CD14-positive monocyte (primary cell): ENCODE data around the gene ABCG4. TPM values are rescaled to one million over a fixed set of nuclear protein-coding genes. Genes with fewer than 3 reads are reported as not detected.

Experiments
- DNase-seq, 3 donors: peaks; one replicate each; pipeline ENCODE4 v3.0.0-alpha.2; 2011 to 2022
- H2AFZ ChIP-seq: 2 replicates; pipeline ENCODE4 v1.6.0; 2012; ENCODE audit warnings: mild to moderate bottlenecking, low read depth, low read length, inconsistent platforms; ENCODE audit not compliant: insufficient read depth, poor library complexity, severe bottlenecking
- H3K27ac ChIP-seq, 2 donors: 1 replicate in 1 of 2; 2 replicates in 1 of 2; pipeline ENCODE4 v1.5.1; 2012 to 2013; ENCODE audit warnings: low read length in 2 of 2, control low read depth in 1 of 2, inconsistent platforms in 1 of 2, low read depth in 1 of 2, mild to moderate bottlenecking in 1 of 2
- H3K27me3 ChIP-seq, 2 donors: one replicate each; pipeline versions ENCODE4 v1.6.0 to v1.6.1; 2011 to 2013; ENCODE audit warnings: low read length in 2 of 2; ENCODE audit not compliant: control insufficient read depth in 2 of 2, insufficient read depth in 2 of 2
- H3K36me3 ChIP-seq, 2 donors: replicated peaks in 1 of 2; 1 replicate in 1 of 2; 2 replicates in 1 of 2; pipeline versions ENCODE4 v1.5.1 to v1.6.1; 2012 to 2013; ENCODE audit warnings: low read length in 2 of 2, control low read depth in 1 of 2, inconsistent platforms in 1 of 2, mild to moderate bottlenecking in 1 of 2; ENCODE audit not compliant: insufficient read depth in 2 of 2, control insufficient read depth in 1 of 2
- H3K4me1 ChIP-seq, 2 donors: 1 replicate in 1 of 2; 2 replicates in 1 of 2; pipeline versions ENCODE4 v1.5.1 to v1.6.1; 2012 to 2013; ENCODE audit warnings: low read length in 2 of 2, control low read depth in 1 of 2, inconsistent platforms in 1 of 2, mild to moderate bottlenecking in 1 of 2, moderate library complexity in 1 of 2; ENCODE audit not compliant: insufficient read depth in 2 of 2, control insufficient read depth in 1 of 2
- H3K4me2 ChIP-seq: replicated peaks from 2 replicates; pipeline ENCODE3; 2012; ENCODE audit warnings: low read length, moderate library complexity, mild to moderate bottlenecking; ENCODE audit not compliant: poor library complexity, severe bottlenecking; ENCODE audit errors: extremely low read depth
- H3K4me3 ChIP-seq, 3 experiments: fragments of 200-600 bp in 1 of 3; sonication (generic) in 1 of 3; replicated peaks in 1 of 3; 1 replicate in 2 of 3; 2 replicates in 1 of 3; pipeline ENCODE4 v1.5.1; 2011 to 2013; ENCODE audit warnings: low read length in 3 of 3, mild to moderate bottlenecking in 3 of 3, control low read depth in 2 of 3, low read depth in 2 of 3, inconsistent platforms in 1 of 3, moderate library complexity in 1 of 3
- H3K79me2 ChIP-seq: 2 replicates; pipeline ENCODE4 v1.6.0; 2012; ENCODE audit warnings: mild to moderate bottlenecking, control low read depth, inconsistent platforms, low read length, moderate library complexity; ENCODE audit not compliant: insufficient read depth
- H3K9ac ChIP-seq: 2 replicates; pipeline ENCODE4 v1.6.0; 2017; ENCODE audit warnings: low read length, mild to moderate bottlenecking; ENCODE audit not compliant: insufficient read depth, poor library complexity, severe bottlenecking
- H3K9me3 ChIP-seq, 2 donors: replicated peaks in 1 of 2; 1 replicate in 1 of 2; 2 replicates in 1 of 2; pipeline versions ENCODE4 v1.5.1 to v1.6.1; 2012 to 2013; ENCODE audit warnings: low read length in 2 of 2, control low read depth in 1 of 2; ENCODE audit not compliant: control insufficient read depth in 1 of 2, insufficient read depth in 1 of 2
- H4K20me1 ChIP-seq: 2 replicates; pipeline ENCODE4 v1.6.0; 2012; ENCODE audit warnings: mild to moderate bottlenecking, low read length, control low read depth, moderate library complexity; ENCODE audit not compliant: insufficient read depth
- H3K27ac Mint-ChIP-seq, 7 donors: one replicate each; pipeline ENCODE4 v1.8.0; 2020; ENCODE audit warnings: mild to moderate bottlenecking in 7 of 7, mixed read lengths in 7 of 7, moderate library complexity in 6 of 7, inconsistent platforms in 2 of 7
- H3K27me3 Mint-ChIP-seq, 3 donors: one replicate each; pipeline ENCODE4 v1.8.0; 2021 to 2022; ENCODE audit warnings: low read depth in 3 of 3, mild to moderate bottlenecking in 3 of 3, mixed read lengths in 3 of 3, moderate library complexity in 3 of 3, inconsistent platforms in 1 of 3
- H3K36me3 Mint-ChIP-seq, 2 donors: one replicate each; pipeline ENCODE4 v1.8.0; 2020; ENCODE audit warnings: mixed read lengths in 2 of 2, inconsistent platforms in 1 of 2, mild to moderate bottlenecking in 1 of 2
- H3K4me1 Mint-ChIP-seq: one replicate; pipeline ENCODE4 v1.8.0; 2020; ENCODE audit warnings: mild to moderate bottlenecking, mixed read lengths
- H3K4me3 Mint-ChIP-seq, 2 donors: one replicate each; pipeline ENCODE4 v1.8.0; 2020; ENCODE audit warnings: mild to moderate bottlenecking in 2 of 2, mixed read lengths in 2 of 2, moderate library complexity in 1 of 2
- H3K9me3 Mint-ChIP-seq, 7 donors: one replicate each; pipeline ENCODE4 v1.8.0; 2020 to 2022; ENCODE audit warnings: mixed read lengths in 7 of 7, mild to moderate bottlenecking in 6 of 7, moderate library complexity in 6 of 7, inconsistent platforms in 2 of 7
- WGBS: methylation state at CpG from one replicate; pipeline ENCODE4 v1.1.5; 2013; ENCODE audit warnings: missing lambda C conversion rate; ENCODE audit not compliant: insufficient coverage; 5-methylcytosine and 5-hydroxymethylcytosine counted together
- intact Hi-C, 2 donors: fragments of 100-400 bp; cut with micrococcal nuclease; formaldehyde crosslinking; loops; one replicate each; pipeline versions ENCODE4 v1.15.0 to v1.15.1; 2023
- polyA plus RNA-seq, 3 donors: library from polyadenylated mRNA; depleted of rRNA in 1 of 3; unstranded in 2 of 3; stranded (reverse) in 1 of 3; fragments of 300-500 nt in 2 of 3; fragments of >200 nt in 1 of 3; fragmentation: Illumina TruSeq in 2 of 3; gene quantifications; 1 replicate in 2 of 3; 2 replicates in 1 of 3; pipeline ENCODE4 v1.2.3, GENCODE V29; 2012 to 2021
- TF ChIP-seq, protein P1 (sequence below): fragments of 200-600 bp; IDR thresholded peaks from one replicate; pipeline ENCODE4 v1.8.0; 2022; ENCODE audit warnings: antibody characterized with exemption, mild to moderate bottlenecking

Gene ABCG4
- polyA plus RNA-seq, 3 donors = 0.04 TPM; not detected in 2

- no peak for DNase-seq
- H3K4me3 Mint-ChIP-seq = no peak overlapping the region
- intact Hi-C loops = no loop called here
- H3K9me3 ChIP-seq = no peaks in the 10 kb centered on the region
- no peaks in the 10 kb centered on the region for H4K20me1 ChIP-seq
- WGBS = 97% methylated on average over 8 of the region's 13 CpGs
- peak overlapping the region in 1 of 7 donors; percentile 72 for H3K27ac Mint-ChIP-seq
- H3K36me3 ChIP-seq = no peaks in the 10 kb centered on the region
- H3K9me3 Mint-ChIP-seq = peaks cover 0 to 5% (median 0%) of the 10 kb centered on the region in 7 donors
- H3K4me2 ChIP-seq = no peak overlapping the region
- TF ChIP-seq, protein P1, sequence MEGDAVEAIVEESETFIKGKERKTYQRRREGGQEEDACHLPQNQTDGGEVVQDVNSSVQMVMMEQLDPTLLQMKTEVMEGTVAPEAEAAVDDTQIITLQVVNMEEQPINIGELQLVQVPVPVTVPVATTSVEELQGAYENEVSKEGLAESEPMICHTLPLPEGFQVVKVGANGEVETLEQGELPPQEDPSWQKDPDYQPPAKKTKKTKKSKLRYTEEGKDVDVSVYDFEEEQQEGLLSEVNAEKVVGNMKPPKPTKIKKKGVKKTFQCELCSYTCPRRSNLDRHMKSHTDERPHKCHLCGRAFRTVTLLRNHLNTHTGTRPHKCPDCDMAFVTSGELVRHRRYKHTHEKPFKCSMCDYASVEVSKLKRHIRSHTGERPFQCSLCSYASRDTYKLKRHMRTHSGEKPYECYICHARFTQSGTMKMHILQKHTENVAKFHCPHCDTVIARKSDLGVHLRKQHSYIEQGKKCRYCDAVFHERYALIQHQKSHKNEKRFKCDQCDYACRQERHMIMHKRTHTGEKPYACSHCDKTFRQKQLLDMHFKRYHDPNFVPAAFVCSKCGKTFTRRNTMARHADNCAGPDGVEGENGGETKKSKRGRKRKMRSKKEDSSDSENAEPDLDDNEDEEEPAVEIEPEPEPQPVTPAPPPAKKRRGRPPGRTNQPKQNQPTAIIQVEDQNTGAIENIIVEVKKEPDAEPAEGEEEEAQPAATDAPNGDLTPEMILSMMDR = no peak
- H3K36me3 Mint-ChIP-seq = no peaks in the 10 kb centered on the region
- H2AFZ ChIP-seq = no peak overlapping the region
- H3K27me3 ChIP-seq = no peaks in the 10 kb centered on the region
- no peaks in the 10 kb centered on the region for H3K79me2 ChIP-seq
- no peak overlapping the region for H3K9ac ChIP-seq
- no peak overlapping the region for H3K4me3 ChIP-seq
- H3K4me1 Mint-ChIP-seq = peaks cover 6% of the 10 kb centered on the region
- H3K4me1 ChIP-seq = no peaks in the 10 kb centered on the region
- H3K27me3 Mint-ChIP-seq = peaks cover 17 to 25% (median 24%) of the 10 kb centered on the region in 3 donors
- H3K27ac ChIP-seq = no peak overlapping the region
These were observed 9.6 kb downstream of the ABCG4 start for GRCh38 chr11:119158467-119158866.

- no peak overlapping the region for H3K9ac ChIP-seq
- H3K27me3 Mint-ChIP-seq = peaks cover 8 to 19% (median 13%) of the 10 kb centered on the region in 3 donors
- no peak overlapping the region for H3K27ac ChIP-seq
- DNase-seq = no peak
- H3K4me1 ChIP-seq = no peaks in the 10 kb centered on the region
- H3K4me3 ChIP-seq = no peak overlapping the region
- H3K4me3 Mint-ChIP-seq = no peak overlapping the region
- H3K9me3 Mint-ChIP-seq = peaks cover 0 to 5% (median 0%) of the 10 kb centered on the region in 7 donors
- peaks cover 6% of the 10 kb centered on the region for H3K4me1 Mint-ChIP-seq
- intact Hi-C loops = no loop called here
- no peaks in the 10 kb centered on the region for H3K79me2 ChIP-seq
- 88% methylated on average over 9 of the region's 9 CpGs for WGBS
- H4K20me1 ChIP-seq = no peaks in the 10 kb centered on the region
- no peak overlapping the region for H2AFZ ChIP-seq
- H3K36me3 ChIP-seq = no peaks in the 10 kb centered on the region
- H3K36me3 Mint-ChIP-seq = no peaks in the 10 kb centered on the region
- H3K4me2 ChIP-seq = no peak overlapping the region
- no peaks in the 10 kb centered on the region for H3K9me3 ChIP-seq
- TF ChIP-seq, protein P1 = no peak
- no peaks in the 10 kb centered on the region for H3K27me3 ChIP-seq
- no peak overlapping the region for H3K27ac Mint-ChIP-seq
These were observed 11.3 kb downstream of the ABCG4 start for GRCh38 chr11:119160151-119160550.
